SK-N-SH (cell line): Measurements from ENCODE around the gene ACAD11. TPM values are rescaled to one million over a fixed set of nuclear protein-coding genes. Genes with fewer than 3 reads are reported as not detected.

Experiments
- CTCF ChIA-PET: fragments of 300-600, 350-600 bp; formaldehyde crosslinking; extraction: SDS; loops from one replicate; lab custom pipeline; 2021; lab: Yijun Ruan, JAX
- POLR2A ChIA-PET: fragments of 350-600 bp; sonication (Branson Sonifier 250); formaldehyde crosslinking; extraction: SDS; loops from one replicate; lab custom pipeline; 2020; ENCODE audit warnings: antibody characterized with exemption, inconsistent platforms; lab: Yijun Ruan, JAX
- DNase-seq: peaks from one replicate; pipeline ENCODE4 v3.0.0; 2012
- H2AFZ ChIP-seq: fragments of 200-600 bp; sonication (generic); 2 replicates; pipeline ENCODE4 v1.8.1; 2016; ENCODE audit warnings: antibody characterized with exemption, mild to moderate bottlenecking, low read depth
- H3F3A ChIP-seq: fragments of 200-600 bp; sonication (generic); replicated peaks from 2 replicates; pipeline ENCODE3; 2016; ENCODE audit warnings: antibody characterized with exemption, mild to moderate bottlenecking; ENCODE audit not compliant: insufficient read depth
- H3K27ac ChIP-seq, 2 experiments: fragments of 200-500 bp in 1 of 2; fragments of 200-600 bp in 1 of 2; sonication (Bioruptor generic) in 1 of 2; sonication (generic), shearing (Covaris generic) in 1 of 2; 2 replicates each; pipeline versions ENCODE4 v1.5.1 to v1.6.1; 2014 to 2016; ENCODE audit warnings: low read depth in 2 of 2, inconsistent platforms in 1 of 2, low read length in 1 of 2, mild to moderate bottlenecking in 1 of 2, mixed read lengths in 1 of 2
- H3K27me3 ChIP-seq: fragments of 200-600 bp; sonication (generic), shearing (Covaris generic); 2 replicates; pipeline ENCODE4 v1.6.1; 2016; ENCODE audit warnings: mixed run types; ENCODE audit not compliant: insufficient read depth
- H3K36me3 ChIP-seq, 2 experiments: fragments of 200-500 bp in 1 of 2; fragments of 200-600 bp in 1 of 2; sonication (Bioruptor generic) in 1 of 2; sonication (generic) in 1 of 2; replicated peaks in 1 of 2; 2 replicates each; pipeline versions ENCODE3 to v1.5.1; 2014 to 2016; ENCODE audit warnings: low read length in 1 of 2, mild to moderate bottlenecking in 1 of 2; ENCODE audit not compliant: insufficient read depth in 2 of 2, control insufficient read depth in 1 of 2
- H3K4me1 ChIP-seq, 2 experiments: fragments of 200-500 bp in 1 of 2; fragments of 200-600 bp in 1 of 2; sonication (Bioruptor generic) in 1 of 2; sonication (generic), shearing (Covaris generic) in 1 of 2; 2 replicates each; pipeline versions ENCODE4 v1.5.1 to v1.6.1; 2014 to 2016; ENCODE audit warnings: low read depth in 1 of 2, low read length in 1 of 2, mixed run types in 1 of 2; ENCODE audit not compliant: insufficient read depth in 2 of 2, control insufficient read depth in 1 of 2
- H3K4me2 ChIP-seq: fragments of 200-600 bp; sonication (generic), shearing (Covaris generic); 2 replicates; pipeline ENCODE4 v1.6.1; 2017; ENCODE audit warnings: mixed run types
- H3K4me3 ChIP-seq, 2 experiments: fragments of 200-500 bp in 1 of 2; fragments of 200-600 bp in 1 of 2; sonication (Bioruptor generic) in 1 of 2; sonication (generic), shearing (Covaris generic) in 1 of 2; 2 replicates each; pipeline versions ENCODE4 v1.5.1 to v1.8.1; 2014 to 2016; ENCODE audit warnings: low read depth in 2 of 2, inconsistent platforms in 1 of 2, low read length in 1 of 2, mild to moderate bottlenecking in 1 of 2, mixed read lengths in 1 of 2, moderate library complexity in 1 of 2
- H3K79me2 ChIP-seq: fragments of 200-600 bp; sonication (generic); 2 replicates; pipeline ENCODE4 v1.8.1; 2017; ENCODE audit warnings: mild to moderate bottlenecking; ENCODE audit not compliant: insufficient read depth
- H3K9ac ChIP-seq: fragments of 200-600 bp; sonication (generic); 2 replicates; pipeline ENCODE4 v1.6.1; 2017; ENCODE audit warnings: mixed run types
- H3K9me2 ChIP-seq: fragments of 200-600 bp; sonication (generic); 2 replicates; pipeline ENCODE4 v1.6.1; 2017; ENCODE audit warnings: mixed run types
- H3K9me3 ChIP-seq: fragments of 200-600 bp; sonication (generic); 2 replicates; pipeline ENCODE4 v1.6.1; 2017; ENCODE audit warnings: mixed run types, mild to moderate bottlenecking, moderate library complexity
- H4K20me1 ChIP-seq: fragments of 200-600 bp; sonication (generic); 2 replicates; pipeline ENCODE4 v1.6.1; 2017; ENCODE audit warnings: mild to moderate bottlenecking, mixed run types; ENCODE audit not compliant: insufficient read depth
- CHD2 ChIP-seq: fragments of 150-350 bp; IDR thresholded peaks from 2 replicates; pipeline ENCODE4 v1.6.1; 2018; ENCODE audit warnings: low read length; ENCODE audit not compliant: partially characterized antibody
- ELF1 ChIP-seq: IDR thresholded peaks from 2 replicates; pipeline ENCODE4 v1.4.0; 2012
- FOSL2 ChIP-seq: IDR thresholded peaks from 2 replicates; pipeline ENCODE4 v1.4.0; 2012; ENCODE audit warnings: low read depth, mild to moderate bottlenecking, moderate library complexity, borderline replicate concordance
- FOXJ3 ChIP-seq: sonication (generic); formaldehyde crosslinking; IDR thresholded peaks from 2 replicates; pipeline ENCODE4 v1.5.1; 2020; ENCODE audit warnings: mild to moderate bottlenecking, missing genetic modification reagents
- GATA2 ChIP-seq: sonication (generic); formaldehyde crosslinking; IDR thresholded peaks from 2 replicates; pipeline ENCODE4 v1.5.0; 2020; ENCODE audit warnings: mild to moderate bottlenecking, missing genetic modification reagents
- IRF3 ChIP-seq: fragments of 150-350 bp; IDR thresholded peaks from 2 replicates; pipeline ENCODE4 v1.6.1; 2016; ENCODE audit warnings: mild to moderate bottlenecking, low read depth, low read length
- JUND ChIP-seq: IDR thresholded peaks from 2 replicates; pipeline ENCODE4 v1.4.0; 2012
- NFIC ChIP-seq: IDR thresholded peaks from 2 replicates; pipeline ENCODE4 v1.4.0; 2012; ENCODE audit warnings: borderline replicate concordance
- RCOR1 ChIP-seq: fragments of 150-350 bp; IDR thresholded peaks from 2 replicates; pipeline ENCODE4 v1.6.1; 2017; ENCODE audit warnings: antibody characterized with exemption, low read length
- RXRA ChIP-seq: IDR thresholded peaks from 2 replicates; pipeline ENCODE4 v1.4.0; 2012; ENCODE audit warnings: low read depth, mild to moderate bottlenecking, borderline replicate concordance
- SIN3A ChIP-seq: IDR thresholded peaks from 2 replicates; pipeline ENCODE4 v1.6.1; 2012; ENCODE audit warnings: low read depth, mild to moderate bottlenecking, low read length, moderate library complexity, borderline replicate concordance
- SMC3 ChIP-seq: IDR thresholded peaks from 2 replicates; pipeline ENCODE4 v1.6.1; 2012; ENCODE audit warnings: low read depth, low read length, improper control_type of control experiment
- TAF1 ChIP-seq: IDR thresholded peaks from 2 replicates; pipeline ENCODE4 v1.6.1; 2012; ENCODE audit warnings: low read depth, mild to moderate bottlenecking, low read length, moderate library complexity, borderline replicate concordance
- TEAD4 ChIP-seq: IDR thresholded peaks from 2 replicates; pipeline ENCODE4 v1.4.0; 2012; ENCODE audit warnings: mild to moderate bottlenecking, borderline replicate concordance; ENCODE audit not compliant: insufficient read depth
- YY1 ChIP-seq: IDR thresholded peaks from 2 replicates; pipeline ENCODE4 v1.4.0; 2012; ENCODE audit warnings: low read depth, mild to moderate bottlenecking
- ZBTB33 ChIP-seq: IDR thresholded peaks from 2 replicates; pipeline ENCODE4 v1.4.0; 2012; ENCODE audit warnings: low read depth, borderline replicate concordance
- WGBS: methylation state at CpG from one replicate; pipeline ENCODE4 v1.1.6; 2017; ENCODE audit warnings: low lambda C conversion rate; 5-methylcytosine and 5-hydroxymethylcytosine counted together
- polyA plus RNA-seq, 3 experiments: library from polyadenylated mRNA; depleted of rRNA; stranded (reverse); fragments of >200 nt; gene quantifications; 2 replicates each; pipeline ENCODE4 v1.2.3, GENCODE V29; 2012
- TF ChIP-seq, protein P1 (sequence below): IDR thresholded peaks from 2 replicates; pipeline ENCODE4 v1.4.0; 2012; ENCODE audit warnings: low read depth, borderline replicate concordance
- TF ChIP-seq, protein P2 (sequence below): fragments of 200-600 bp; sonication (generic); IDR thresholded peaks from 2 replicates; pipeline ENCODE4 v1.6.1; 2017; ENCODE audit warnings: antibody characterized with exemption, mild to moderate bottlenecking, moderate library complexity

ACAD11 gene
- polyA plus RNA-seq, 1 of the 3 experiments (the other 2 are of a cell fraction), result 16.3 TPM

- Histone ChIP-seq H3K4me2 (peak overlapping the region; percentile 89), H3K27me3 (no peaks in the 10 kb centered on the region), H3K9me3 (no peaks in the 10 kb centered on the region), H3K36me3 (peaks cover 6 to 19% of the 10 kb centered on the region in 2 experiments), H3K9ac (peak overlapping the region; percentile 89), H2AFZ (peak overlapping the region; percentile 91; the same call in 1 of the 2 replicates), H3K4me1 (peaks cover 9 to 16% of the 10 kb centered on the region in 2 experiments; a peak in 3 of 4 replicates), H4K20me1 (no peaks in the 10 kb centered on the region), H3K4me3 (peak overlapping the region; percentile 81 to 95), H3F3A (peaks cover 17% of the 10 kb centered on the region), H3K27ac (peak overlapping the region in 1 of 2 experiments; percentile 85; a peak in 2 of 4 replicates), H3K9me2 (no peaks in the 10 kb centered on the region), H3K79me2 (peaks cover 66% of the 10 kb centered on the region)
- TF ChIP-seq ZBTB33, result no peak
- TF ChIP-seq, protein P1, sequence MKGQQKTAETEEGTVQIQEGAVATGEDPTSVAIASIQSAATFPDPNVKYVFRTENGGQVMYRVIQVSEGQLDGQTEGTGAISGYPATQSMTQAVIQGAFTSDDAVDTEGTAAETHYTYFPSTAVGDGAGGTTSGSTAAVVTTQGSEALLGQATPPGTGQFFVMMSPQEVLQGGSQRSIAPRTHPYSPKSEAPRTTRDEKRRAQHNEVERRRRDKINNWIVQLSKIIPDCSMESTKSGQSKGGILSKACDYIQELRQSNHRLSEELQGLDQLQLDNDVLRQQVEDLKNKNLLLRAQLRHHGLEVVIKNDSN, result no peak
- no peak for TF ChIP-seq SIN3A
- TF ChIP-seq IRF3, result no peak
- TF ChIP-seq RXRA, result no peak
- TF ChIP-seq RCOR1, result no peak
- no peak for TF ChIP-seq JUND
- TF ChIP-seq YY1, result no peak
- no peak for TF ChIP-seq NFIC
- no peak for TF ChIP-seq ELF1
- TF ChIP-seq FOSL2, result no peak
- no peak for TF ChIP-seq FOXJ3
- TF ChIP-seq CHD2, result no peak
- TF ChIP-seq TAF1, result no peak
- TF ChIP-seq, protein P2, sequence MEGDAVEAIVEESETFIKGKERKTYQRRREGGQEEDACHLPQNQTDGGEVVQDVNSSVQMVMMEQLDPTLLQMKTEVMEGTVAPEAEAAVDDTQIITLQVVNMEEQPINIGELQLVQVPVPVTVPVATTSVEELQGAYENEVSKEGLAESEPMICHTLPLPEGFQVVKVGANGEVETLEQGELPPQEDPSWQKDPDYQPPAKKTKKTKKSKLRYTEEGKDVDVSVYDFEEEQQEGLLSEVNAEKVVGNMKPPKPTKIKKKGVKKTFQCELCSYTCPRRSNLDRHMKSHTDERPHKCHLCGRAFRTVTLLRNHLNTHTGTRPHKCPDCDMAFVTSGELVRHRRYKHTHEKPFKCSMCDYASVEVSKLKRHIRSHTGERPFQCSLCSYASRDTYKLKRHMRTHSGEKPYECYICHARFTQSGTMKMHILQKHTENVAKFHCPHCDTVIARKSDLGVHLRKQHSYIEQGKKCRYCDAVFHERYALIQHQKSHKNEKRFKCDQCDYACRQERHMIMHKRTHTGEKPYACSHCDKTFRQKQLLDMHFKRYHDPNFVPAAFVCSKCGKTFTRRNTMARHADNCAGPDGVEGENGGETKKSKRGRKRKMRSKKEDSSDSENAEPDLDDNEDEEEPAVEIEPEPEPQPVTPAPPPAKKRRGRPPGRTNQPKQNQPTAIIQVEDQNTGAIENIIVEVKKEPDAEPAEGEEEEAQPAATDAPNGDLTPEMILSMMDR, result no peak
- no peak for TF ChIP-seq TEAD4
- no peak for TF ChIP-seq SMC3
- TF ChIP-seq GATA2 (CRISPR knock-in tag), result no peak
- ChIA-PET POLR2A (interaction anchor here (0.7 to 1.4 kb wide), 3 partner anchors 18 to 127 kb away, joined by 3 read pairs; no protein-coding TSS in a partner anchor), CTCF (interaction anchor here (0.8 to 3.6 kb wide), 4 partner anchors 10 to 22 kb away, joined by 3 to 21 read pairs (median 3); no protein-coding TSS in a partner anchor)
- DNase-seq, result no peak
- WGBS, result 17% methylated on average over 8 of the region's 8 CpGs
Measured at GRCh38 chr3:132661101-132661500, 1.5 kb upstream of the ACAD11 start.
